ENCODE measurements around the gene ENPP6. TPM values are rescaled to one million over a fixed set of nuclear protein-coding genes. Genes with fewer than 3 reads are reported as not detected.
"Not testable (repeated sequence)": the region's sequence is repeated elsewhere in the genome, so short reads cannot be mapped to it uniquely, and the experiment has no call there.

The ENPP6 gene
- total RNA-seq, 1 donor from 2014 or later = 5.5 TPM

- no peak for DNase-seq
Measured at GRCh38 chr4:184148738-184149637, 68.7 kb downstream of the ENPP6 start.

GRCh38 chr4:184147858-184148737, 69.6 kb downstream of the ENPP6 start:
- DNase-seq = no peak

GRCh38 chr4:184146951-184147350, 70.7 kb downstream of the ENPP6 start:
- DNase-seq = no peak

GRCh38 chr4:184145596-184145995, 72.1 kb downstream of the ENPP6 start:
- no peak for DNase-seq

GRCh38 chr4:184143770-184144564, 73.7 kb downstream of the ENPP6 start:
- DNase-seq = no peak

- DNase-seq = no peak
Measured at GRCh38 chr4:184142121-184143000, 75.3 kb downstream of the ENPP6 start.

GRCh38 chr4:184140901-184141300, 76.8 kb downstream of the ENPP6 start:
- not testable (repeated sequence) for DNase-seq

- no peak for DNase-seq
Measured at GRCh38 chr4:184136525-184136924, 81.1 kb downstream of the ENPP6 start.

GRCh38 chr4:184126800-184127199, 90.9 kb downstream of the ENPP6 start:
- DNase-seq = no peak

- no peak for DNase-seq
Measured at GRCh38 chr4:184122631-184123408, 94.9 kb downstream of the ENPP6 start.

- DNase-seq = no peak
Measured at GRCh38 chr4:184120549-184121127, 97.0 kb downstream of the ENPP6 start.

GRCh38 chr4:184117662-184118199, 99.9 kb downstream of the ENPP6 start:
- no peak for DNase-seq

- no peak for DNase-seq
Measured at GRCh38 chr4:184115399-184115798, 102.3 kb downstream of the ENPP6 start.

- no peak for DNase-seq
Measured at GRCh38 chr4:184114431-184114830, 103.2 kb downstream of the ENPP6 start.

- DNase-seq = no peak
Measured at GRCh38 chr4:184112006-184112550, 105.6 kb downstream of the ENPP6 start.

- DNase-seq = no peak
Measured at GRCh38 chr4:184111233-184111832, 106.3 kb downstream of the ENPP6 start.

- DNase-seq = no peak
Measured at GRCh38 chr4:184110452-184111224, 107.0 kb downstream of the ENPP6 start.

GRCh38 chr4:184108006-184108501, 109.6 kb downstream of the ENPP6 start:
- DNase-seq = no peak
